Activated naive CD8-positive, alpha-beta T cell treated with anti-CD3 and anti-CD28 coated beads for 36 hours (primary cell): ENCODE measurements around the gene RHOBTB3. TPM values are rescaled to one million over a fixed set of nuclear protein-coding genes. Genes with fewer than 3 reads are reported as not detected.

Source experiments
- DNase-seq: peaks from one replicate; pipeline ENCODE4 v3.0.0; 2021
- H3K27ac Mint-ChIP-seq: one replicate; pipeline ENCODE4 v1.8.0; 2022; ENCODE audit warnings: mild to moderate bottlenecking, moderate library complexity, mixed read lengths
- H3K27me3 Mint-ChIP-seq: one replicate; pipeline ENCODE4 v1.8.0; 2022; ENCODE audit warnings: mild to moderate bottlenecking, mixed read lengths
- H3K36me3 Mint-ChIP-seq: one replicate; pipeline ENCODE4 v1.8.0; 2021; ENCODE audit warnings: mild to moderate bottlenecking, mixed read lengths
- H3K4me1 Mint-ChIP-seq: one replicate; pipeline ENCODE4 v1.8.0; 2021; ENCODE audit warnings: mixed read lengths
- H3K4me3 Mint-ChIP-seq: one replicate; pipeline ENCODE4 v1.8.0; 2022; ENCODE audit warnings: mild to moderate bottlenecking, moderate library complexity, mixed read lengths
- H3K9me3 Mint-ChIP-seq: one replicate; pipeline ENCODE4 v1.8.0; 2022; ENCODE audit warnings: mixed read lengths
- total RNA-seq, 2 experiments: library from RNA; stranded (reverse); gene quantifications; one replicate each; pipeline ENCODE4 v1.2.3, GENCODE V29; 2021

Gene RHOBTB3
- total RNA-seq, 2 experiments from 2014 or later, result 0.52 to 0.78 TPM

GRCh38 chr5:95734906-95735305 is 3.8 kb downstream of the RHOBTB3 start:
- H3K9me3 Mint-ChIP-seq, result no peaks in the 10 kb centered on the region
- H3K4me1 Mint-ChIP-seq, result peaks cover 22% of the 10 kb centered on the region
- no peaks in the 10 kb centered on the region for H3K36me3 Mint-ChIP-seq
- DNase-seq, result no peak
- H3K4me3 Mint-ChIP-seq, result no peak overlapping the region
- no peak overlapping the region for H3K27ac Mint-ChIP-seq
- H3K27me3 Mint-ChIP-seq, result peaks cover 54% of the 10 kb centered on the region

GRCh38 chr5:95735406-95735805 is 4.3 kb downstream of the RHOBTB3 start:
- H3K4me3 Mint-ChIP-seq, result no peak overlapping the region
- no peaks in the 10 kb centered on the region for H3K36me3 Mint-ChIP-seq
- H3K4me1 Mint-ChIP-seq, result peaks cover 17% of the 10 kb centered on the region
- DNase-seq, result no peak
- H3K9me3 Mint-ChIP-seq, result no peaks in the 10 kb centered on the region
- H3K27me3 Mint-ChIP-seq, result peaks cover 49% of the 10 kb centered on the region
- H3K27ac Mint-ChIP-seq, result no peak overlapping the region

- peaks cover 28% of the 10 kb centered on the region for H3K27me3 Mint-ChIP-seq
- peaks cover 3% of the 10 kb centered on the region for H3K4me1 Mint-ChIP-seq
- no peaks in the 10 kb centered on the region for H3K36me3 Mint-ChIP-seq
- DNase-seq, result no peak
- H3K9me3 Mint-ChIP-seq, result no peaks in the 10 kb centered on the region
- no peak overlapping the region for H3K4me3 Mint-ChIP-seq
- H3K27ac Mint-ChIP-seq, result no peak overlapping the region
These were observed 6.9 kb downstream of the RHOBTB3 start for GRCh38 chr5:95738072-95738471.

- no peaks in the 10 kb centered on the region for H3K36me3 Mint-ChIP-seq
- no peak overlapping the region for H3K4me3 Mint-ChIP-seq
- DNase-seq, result no peak
- no peaks in the 10 kb centered on the region for H3K9me3 Mint-ChIP-seq
- H3K27me3 Mint-ChIP-seq, result peaks cover 20% of the 10 kb centered on the region
- H3K4me1 Mint-ChIP-seq, result peaks cover 3% of the 10 kb centered on the region
- H3K27ac Mint-ChIP-seq, result no peak overlapping the region
These were observed 7.7 kb downstream of the RHOBTB3 start for GRCh38 chr5:95738834-95739233.

- peaks cover 3% of the 10 kb centered on the region for H3K4me1 Mint-ChIP-seq
- H3K36me3 Mint-ChIP-seq, result no peaks in the 10 kb centered on the region
- H3K27me3 Mint-ChIP-seq, result peaks cover 13% of the 10 kb centered on the region
- no peaks in the 10 kb centered on the region for H3K9me3 Mint-ChIP-seq
- H3K4me3 Mint-ChIP-seq, result no peak overlapping the region
- H3K27ac Mint-ChIP-seq, result no peak overlapping the region
- no peak for DNase-seq
These were observed 8.7 kb downstream of the RHOBTB3 start for GRCh38 chr5:95739857-95740256.

- H3K36me3 Mint-ChIP-seq, result no peaks in the 10 kb centered on the region
- H3K4me1 Mint-ChIP-seq, result peaks cover 6% of the 10 kb centered on the region
- DNase-seq, result no peak
- H3K27ac Mint-ChIP-seq, result no peak overlapping the region
- no peaks in the 10 kb centered on the region for H3K9me3 Mint-ChIP-seq
- H3K27me3 Mint-ChIP-seq, result peaks cover 7% of the 10 kb centered on the region
- H3K4me3 Mint-ChIP-seq, result no peak overlapping the region
These were observed 10.3 kb downstream of the RHOBTB3 start for GRCh38 chr5:95741458-95741857.

- H3K36me3 Mint-ChIP-seq, result no peaks in the 10 kb centered on the region
- no peaks in the 10 kb centered on the region for H3K9me3 Mint-ChIP-seq
- H3K27me3 Mint-ChIP-seq, result peaks cover 3% of the 10 kb centered on the region
- DNase-seq, result no peak
- H3K4me3 Mint-ChIP-seq, result no peak overlapping the region
- H3K4me1 Mint-ChIP-seq, result peaks cover 6% of the 10 kb centered on the region
- no peak overlapping the region for H3K27ac Mint-ChIP-seq
These were observed 12.1 kb downstream of the RHOBTB3 start for GRCh38 chr5:95743232-95743631.

- no peaks in the 10 kb centered on the region for H3K9me3 Mint-ChIP-seq
- H3K36me3 Mint-ChIP-seq, result no peaks in the 10 kb centered on the region
- H3K27ac Mint-ChIP-seq, result no peak overlapping the region
- peaks cover 1% of the 10 kb centered on the region for H3K27me3 Mint-ChIP-seq
- peaks cover 6% of the 10 kb centered on the region for H3K4me1 Mint-ChIP-seq
- H3K4me3 Mint-ChIP-seq, result no peak overlapping the region
- no peak for DNase-seq
These were observed 12.7 kb downstream of the RHOBTB3 start for GRCh38 chr5:95743877-95744276.

GRCh38 chr5:95746194-95746593 is 15.1 kb downstream of the RHOBTB3 start:
- Mint-ChIP-seq H3K4me3 (no peak overlapping the region), H3K36me3 (no peaks in the 10 kb centered on the region), H3K27me3 (no peaks in the 10 kb centered on the region)

GRCh38 chr5:95746722-95747679 is 15.9 kb downstream of the RHOBTB3 start:
- no peak overlapping the region for H3K27ac Mint-ChIP-seq
- H3K36me3 Mint-ChIP-seq, result no peaks in the 10 kb centered on the region
- H3K4me3 Mint-ChIP-seq, result no peak overlapping the region
- H3K27me3 Mint-ChIP-seq, result no peaks in the 10 kb centered on the region
- DNase-seq, result no peak
- H3K4me1 Mint-ChIP-seq, result peaks cover 6% of the 10 kb centered on the region
- no peaks in the 10 kb centered on the region for H3K9me3 Mint-ChIP-seq

More at GRCh38 chr5:95746194-95746593, 15.1 kb downstream of the RHOBTB3 start:
- peaks cover 6% of the 10 kb centered on the region for H3K4me1 Mint-ChIP-seq
- peak overlapping the region; percentile 23 for H3K27ac Mint-ChIP-seq
- DNase-seq, result no peak
- H3K9me3 Mint-ChIP-seq, result no peaks in the 10 kb centered on the region

GRCh38 chr5:95748133-95748532 is 17.0 kb downstream of the RHOBTB3 start:
- Mint-ChIP-seq H3K4me1 (peaks cover 6% of the 10 kb centered on the region), H3K27ac (no peak overlapping the region), H3K27me3 (no peaks in the 10 kb centered on the region), H3K9me3 (no peaks in the 10 kb centered on the region), H3K4me3 (no peak overlapping the region), H3K36me3 (no peaks in the 10 kb centered on the region)
- no peak for DNase-seq

GRCh38 chr5:95754545-95754944 is 23.4 kb downstream of the RHOBTB3 start:
- no peaks in the 10 kb centered on the region for H3K27me3 Mint-ChIP-seq
- H3K4me1 Mint-ChIP-seq, result no peaks in the 10 kb centered on the region
- H3K27ac Mint-ChIP-seq, result no peak overlapping the region
- H3K4me3 Mint-ChIP-seq, result no peak overlapping the region
- no peak for DNase-seq
- no peaks in the 10 kb centered on the region for H3K36me3 Mint-ChIP-seq
- no peaks in the 10 kb centered on the region for H3K9me3 Mint-ChIP-seq

- Mint-ChIP-seq H3K36me3 (no peaks in the 10 kb centered on the region), H3K27ac (no peak overlapping the region), H3K4me3 (no peak overlapping the region), H3K4me1 (peaks cover 23% of the 10 kb centered on the region), H3K27me3 (no peaks in the 10 kb centered on the region), H3K9me3 (no peaks in the 10 kb centered on the region)
- DNase-seq, result no peak
These were observed 27.9 kb downstream of the RHOBTB3 start for GRCh38 chr5:95759005-95759404.

GRCh38 chr5:95759634-95760033 is 28.5 kb downstream of the RHOBTB3 start:
- Mint-ChIP-seq H3K9me3 (no peaks in the 10 kb centered on the region), H3K36me3 (no peaks in the 10 kb centered on the region), H3K4me1 (peaks cover 23% of the 10 kb centered on the region), H3K27ac (no peak overlapping the region), H3K4me3 (no peak overlapping the region), H3K27me3 (no peaks in the 10 kb centered on the region)
- DNase-seq, result no peak

GRCh38 chr5:95760273-95761191 is 29.4 kb downstream of the RHOBTB3 start:
- Mint-ChIP-seq H3K27me3 (no peaks in the 10 kb centered on the region), H3K9me3 (no peaks in the 10 kb centered on the region), H3K27ac (peak overlapping the region; percentile 93), H3K4me3 (peak overlapping the region; percentile 70), H3K36me3 (no peaks in the 10 kb centered on the region), H3K4me1 (peaks cover 23% of the 10 kb centered on the region)
- DNase-seq, result peak; percentile 10
